IMR-90 (cell line): ENCODE data around the gene ZNF337. TPM values are rescaled to one million over a fixed set of nuclear protein-coding genes. Genes with fewer than 3 reads are reported as not detected.
"Not testable (repeated sequence)": the region's sequence is repeated elsewhere in the genome, so short reads cannot be mapped to it uniquely, and the experiment has no call there.

ENCODE experiments used
- ATAC-seq: fragments of 200-7000 bp; cut with Tn5 transposase; 2 replicates; pipeline ENCODE4 v1.9.1; 2020; ENCODE audit warnings: low read depth, mild to moderate bottlenecking, moderate library complexity
- BruUV-seq: library from RNA; stranded (reverse); fragments of 400-500 nt; replicated peaks from 2 replicates; lab custom pipeline; 2021; lab: Mats Ljungman, UMichigan
- CTCF ChIA-PET: fragments of 300-600 bp; formaldehyde crosslinking; extraction: SDS; loops from one replicate; lab custom pipeline; 2021; ENCODE audit warnings: antibody characterized with exemption; lab: Yijun Ruan, JAX
- POLR2A ChIA-PET: fragments of 300-600 bp; sonication (Branson Sonifier 250); formaldehyde crosslinking; loops from one replicate; lab custom pipeline; 2022; ENCODE audit warnings: antibody characterized with exemption; ENCODE audit not compliant: unreplicated experiment; lab: Charles Lee
- DNase-seq: peaks from one replicate; pipeline ENCODE4 v3.0.0; 2013
- H2AFZ ChIP-seq: replicated peaks from 2 replicates; pipeline ENCODE3; 2013; ENCODE audit warnings: low read length, mild to moderate bottlenecking; ENCODE audit not compliant: poor library complexity
- H2AK5ac ChIP-seq: 2 replicates; pipeline ENCODE4 v1.6.1; 2013; ENCODE audit warnings: low read depth, low read length, inconsistent platforms
- H2AK9ac ChIP-seq: replicated peaks from 2 replicates; pipeline ENCODE3; 2013; ENCODE audit warnings: mild to moderate bottlenecking, low read depth, low read length, moderate library complexity; ENCODE audit not compliant: poor library complexity
- H2BK120ac ChIP-seq: 2 replicates; pipeline ENCODE4 v1.6.1; 2013; ENCODE audit warnings: low read depth, low read length, inconsistent platforms
- H2BK15ac ChIP-seq: 3 replicates; pipeline ENCODE4 v1.6.1; 2013; ENCODE audit warnings: low read depth, low read length, inconsistent platforms
- H2BK20ac ChIP-seq: 2 replicates; pipeline ENCODE4 v1.6.1; 2013; ENCODE audit warnings: low read depth, mild to moderate bottlenecking, inconsistent platforms, low read length, moderate library complexity
- H2BK5ac ChIP-seq: 2 replicates; pipeline ENCODE4 v1.6.1; 2013; ENCODE audit warnings: mild to moderate bottlenecking, low read depth, low read length, inconsistent platforms; ENCODE audit not compliant: poor library complexity, severe bottlenecking
- H3K14ac ChIP-seq: replicated peaks from 2 replicates; pipeline ENCODE4 v1.6.1; 2013; ENCODE audit warnings: low read depth, low read length, inconsistent platforms
- H3K18ac ChIP-seq: 2 replicates; pipeline ENCODE4 v1.6.1; 2013; ENCODE audit warnings: low read depth, low read length, control low read depth
- H3K23ac ChIP-seq: 2 replicates; pipeline ENCODE4 v1.6.1; 2013; ENCODE audit warnings: low read depth, low read length, inconsistent platforms
- H3K27ac ChIP-seq: 2 replicates; pipeline ENCODE4 v1.5.1; 2013; ENCODE audit warnings: mild to moderate bottlenecking, control low read depth, low read length; ENCODE audit not compliant: insufficient read depth
- H3K27me3 ChIP-seq: 2 replicates; pipeline ENCODE4 v1.6.1; 2013; ENCODE audit warnings: low read length; ENCODE audit not compliant: control insufficient read depth, insufficient read depth
- H3K36me3 ChIP-seq: 2 replicates; pipeline ENCODE4 v1.6.1; 2013; ENCODE audit warnings: low read length, mixed read lengths; ENCODE audit not compliant: control insufficient read depth, insufficient read depth
- H3K4ac ChIP-seq: 2 replicates; pipeline ENCODE4 v1.6.1; 2013; ENCODE audit warnings: low read depth, low read length, inconsistent platforms
- H3K4me1 ChIP-seq: 2 replicates; pipeline ENCODE4 v1.6.1; 2013; ENCODE audit warnings: low read length, mixed read lengths; ENCODE audit not compliant: control insufficient read depth, insufficient read depth
- H3K4me2 ChIP-seq: 2 replicates; pipeline ENCODE4 v1.6.1; 2013; ENCODE audit warnings: low read depth, mild to moderate bottlenecking, control low read depth, low read length, moderate library complexity
- H3K4me3 ChIP-seq: 2 replicates; pipeline ENCODE4 v1.5.1; 2013; ENCODE audit warnings: low read depth, mild to moderate bottlenecking, control low read depth, low read length, moderate library complexity; ENCODE audit not compliant: insufficient read depth
- H3K56ac ChIP-seq: 2 replicates; pipeline ENCODE4 v1.6.1; 2013; ENCODE audit warnings: low read length, inconsistent platforms; ENCODE audit not compliant: insufficient read depth; ENCODE audit errors: extremely low read depth
- H3K79me1 ChIP-seq, 2 experiments: 2 replicates each; pipeline ENCODE4 v1.6.1; 2013; ENCODE audit warnings: low read length in 2 of 2, inconsistent platforms in 1 of 2, low read depth in 1 of 2
- H3K9ac ChIP-seq: 2 replicates; pipeline ENCODE4 v1.6.1; 2013; ENCODE audit warnings: low read depth, low read length, control low read depth
- H3K9me1 ChIP-seq: 2 replicates; pipeline ENCODE4 v1.6.1; 2013; ENCODE audit warnings: low read length, inconsistent platforms; ENCODE audit not compliant: insufficient read depth
- H3K9me3 ChIP-seq: 2 replicates; pipeline ENCODE4 v1.6.1; 2013; ENCODE audit warnings: low read length; ENCODE audit not compliant: control insufficient read depth, insufficient read depth
- H4K20me1 ChIP-seq: 2 replicates; pipeline ENCODE4 v1.6.1; 2013; ENCODE audit warnings: low read length, inconsistent platforms; ENCODE audit not compliant: insufficient read depth
- H4K5ac ChIP-seq: 2 replicates; pipeline ENCODE4 v1.6.1; 2013; ENCODE audit warnings: mild to moderate bottlenecking, low read depth, low read length, control low read depth
- H4K8ac ChIP-seq, 2 experiments: 2 replicates each; pipeline ENCODE4 v1.6.1; 2013; ENCODE audit warnings: low read depth in 2 of 2, low read length in 2 of 2, control low read depth in 1 of 2, inconsistent platforms in 1 of 2
- H4K91ac ChIP-seq: 2 replicates; pipeline ENCODE4 v1.6.1; 2013; ENCODE audit warnings: low read depth, low read length, inconsistent platforms; ENCODE audit not compliant: insufficient read depth
- CHD1 ChIP-seq: IDR thresholded peaks from 2 replicates; pipeline ENCODE4 v1.6.1; 2012; ENCODE audit warnings: low read depth, low read length, improper control_type of control experiment
- FOS ChIP-seq: fragments of 150-350 bp; IDR thresholded peaks from 2 replicates; pipeline ENCODE4 v1.6.1; 2016; ENCODE audit warnings: low read depth, low read length
- RCOR1 ChIP-seq: IDR thresholded peaks from 2 replicates; pipeline ENCODE4 v1.6.1; 2012; ENCODE audit warnings: mild to moderate bottlenecking, low read length, improper control_type of control experiment; ENCODE audit not compliant: insufficient replicate concordance
- SMC3 ChIP-seq: fragments of 150-350 bp; IDR thresholded peaks from 2 replicates; pipeline ENCODE4 v1.6.1; 2016; ENCODE audit warnings: low read depth, mild to moderate bottlenecking, antibody characterized with exemption, low read length, moderate library complexity
- WGBS, 2 experiments: methylation state at CpG; one replicate each; pipeline versions ENCODE4 v1.1.5 to v1.1.7; 2013; ENCODE audit warnings: missing lambda C conversion rate in 2 of 2; ENCODE audit not compliant: insufficient read length in 1 of 2; ENCODE audit errors: extremely low coverage in 2 of 2; 5-methylcytosine and 5-hydroxymethylcytosine counted together
- dilution Hi-C: fragments of 300-500 bp; cut with HindIII; formaldehyde crosslinking; loops from one replicate; pipeline ENCODE4 v1.14.3; 2018; ENCODE audit warnings: low sequenced_read_pairs; ENCODE audit not compliant: unreplicated experiment
- in situ Hi-C: fragments of 300-500 bp; cut with MboI; formaldehyde crosslinking; loops from 3 replicates; pipeline ENCODE4 v1.14.3; 2019; ENCODE audit warnings: low sequenced_read_pairs, inconsistent platforms, mixed read lengths
- intact Hi-C: fragments of 100-400 bp; cut with micrococcal nuclease; formaldehyde crosslinking; loops from 2 replicates; pipeline ENCODE4 v1.10.0; 2022
- polyA plus RNA-seq, 3 experiments: library from polyadenylated mRNA; depleted of rRNA; stranded (reverse); fragments of >200 nt; gene quantifications; 2 replicates each; pipeline ENCODE4 v1.2.3, GENCODE V29; 2012; ENCODE audit warnings: low replicate concordance in 1 of 3
- total RNA-seq: library from RNA; depleted of rRNA; stranded (reverse); fragments of >200 nt; gene quantifications from 2 replicates; pipeline ENCODE4 v1.2.3, GENCODE V29; 2012

The ZNF337 gene
- total and polyA plus RNA-seq, 2 of the 4 experiments (the other 2 are of a cell fraction), result 10.4 to 16.5 TPM

GRCh38 chr20:25685276-25686080, 11.2 kb downstream of the ZNF337 start:
- Histone ChIP-seq H4K91ac (no peak overlapping the region), H2AK9ac (peak overlapping the region; percentile 15), H3K18ac (no peak overlapping the region), H3K9me3 (no peaks in the 10 kb centered on the region), H2AFZ (no peak overlapping the region), H3K27me3 (no peaks in the 10 kb centered on the region), H3K14ac (no peak overlapping the region), H3K79me1 (peaks cover 19 to 20% of the 10 kb centered on the region in 2 experiments; a peak in 3 of 4 replicates), H4K5ac (no peak overlapping the region), H4K20me1 (no peaks in the 10 kb centered on the region; the same call in 1 of the 2 replicates), H4K8ac (no peak overlapping the region), H3K4me2 (no peak overlapping the region), H3K23ac (no peak overlapping the region), H2BK15ac (no peak overlapping the region), H3K4me3 (no peak overlapping the region), H3K4ac (no peak overlapping the region), H2AK5ac (no peak overlapping the region), H3K36me3 (peaks cover 25% of the 10 kb centered on the region), H3K4me1 (no peaks in the 10 kb centered on the region; the same call in 1 of the 2 replicates), H3K27ac (no peak overlapping the region), H2BK20ac (no peak overlapping the region), H2BK5ac (no peak overlapping the region), H2BK120ac (no peak overlapping the region), H3K9ac (no peak overlapping the region), H3K56ac (no peak overlapping the region), H3K9me1 (peaks cover 6% of the 10 kb centered on the region; the same call in 1 of the 2 replicates)
- TF ChIP-seq FOS, result no peak
- no peak for TF ChIP-seq CHD1
- no peak for TF ChIP-seq RCOR1
- no peak for TF ChIP-seq SMC3
- 80% methylated on average over 2 of the region's 9 CpGs; no CpG with 5 or more reads in 1 of the 2 experiments for WGBS, 2 experiments
- no TSS peak for BruUV-seq
- CTCF ChIA-PET, result no interaction called here
- dilution Hi-C loops (no loop called here), in situ Hi-C loops (loop anchor here (25.0 kb wide), 3 partner anchors 302 to 698 kb away; partner anchors contain the start of gene APMAP), intact Hi-C loops (no loop called here)
- ATAC-seq (no peak), DNase-seq (no peak)
- POLR2A ChIA-PET, result no interaction called here

- dilution Hi-C loops, H3K23ac ChIP-seq, H4K5ac ChIP-seq, H3K4me3 ChIP-seq, H4K91ac ChIP-seq, BruUV-seq, H3K4ac ChIP-seq, H4K8ac ChIP-seq, H2BK15ac ChIP-seq, H3K14ac ChIP-seq, H2AK5ac ChIP-seq, H3K56ac ChIP-seq, H3K18ac ChIP-seq, H3K9ac ChIP-seq, H2BK120ac ChIP-seq, H2AFZ ChIP-seq, H3K27ac ChIP-seq, H3K27me3 ChIP-seq, ATAC-seq, DNase-seq, intact Hi-C loops, POLR2A ChIA-PET, H3K9me3 ChIP-seq, H3K4me2 ChIP-seq, H2BK20ac ChIP-seq, H2AK9ac ChIP-seq, H3K9me1 ChIP-seq, H4K20me1 ChIP-seq, H3K4me1 ChIP-seq, CTCF ChIA-PET, H2BK5ac ChIP-seq: not testable (repeated sequence)
- H3K79me1 ChIP-seq, result peaks cover 13% of the 10 kb centered on the region in 2 experiments; a peak in 3 of 4 replicates
- no CpG with 5 or more reads among the region's 3 CpGs for WGBS, 2 experiments
- in situ Hi-C loops, result loop anchor here (25.0 kb wide), 3 partner anchors 303 to 697 kb away; partner anchors contain the start of gene APMAP
- peaks cover 25% of the 10 kb centered on the region for H3K36me3 ChIP-seq
Measured at GRCh38 chr20:25683826-25684225, 12.8 kb downstream of the ZNF337 start.
